ENCODE results near the gene TTC34. TPM values are rescaled to one million over a fixed set of nuclear protein-coding genes. Genes with fewer than 3 reads are reported as not detected.

The TTC34 gene
- total RNA-seq, 4 donors from 2014 or later: 0.84 to 1.2 (median 1.0) TPM

DNA sequence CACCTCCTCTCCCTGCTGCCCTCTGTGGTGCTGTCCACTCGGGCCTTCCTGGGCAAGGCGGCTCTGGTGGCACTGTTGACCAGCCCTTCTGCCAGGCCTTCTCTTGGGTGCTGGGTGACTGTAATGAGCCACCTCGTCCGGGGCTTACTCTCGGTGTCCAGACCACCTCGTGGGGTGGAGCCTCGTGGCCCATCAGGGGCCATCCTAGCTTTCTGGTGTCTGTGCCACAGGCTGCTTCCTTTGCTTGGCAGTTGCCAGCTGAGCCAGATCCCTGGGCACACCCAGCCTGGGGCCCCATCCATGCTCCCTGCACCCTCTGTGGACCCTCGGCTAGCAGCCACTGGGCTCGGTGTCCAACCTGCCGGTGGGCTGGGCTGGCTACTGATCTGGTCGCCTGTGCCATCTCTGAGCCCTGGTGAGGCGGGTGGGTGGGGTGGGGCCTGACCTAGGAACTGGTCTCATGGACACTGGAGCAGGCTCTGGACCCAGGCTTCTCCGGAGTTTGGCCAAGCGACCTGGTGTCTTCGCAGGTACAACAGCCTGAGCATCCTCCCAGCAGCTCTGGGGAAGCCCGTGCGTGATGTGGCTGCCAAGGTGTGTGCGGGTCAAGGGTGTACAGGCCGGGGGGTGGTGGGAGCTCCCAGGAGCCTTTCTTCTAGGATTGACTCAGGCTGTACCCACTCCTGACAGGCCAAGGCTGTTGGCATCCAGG, 213.5 kb downstream of the TTC34 start:
- DNase-seq (ENCODE audit: low spot score in 2 of 2): no peak

DNA sequence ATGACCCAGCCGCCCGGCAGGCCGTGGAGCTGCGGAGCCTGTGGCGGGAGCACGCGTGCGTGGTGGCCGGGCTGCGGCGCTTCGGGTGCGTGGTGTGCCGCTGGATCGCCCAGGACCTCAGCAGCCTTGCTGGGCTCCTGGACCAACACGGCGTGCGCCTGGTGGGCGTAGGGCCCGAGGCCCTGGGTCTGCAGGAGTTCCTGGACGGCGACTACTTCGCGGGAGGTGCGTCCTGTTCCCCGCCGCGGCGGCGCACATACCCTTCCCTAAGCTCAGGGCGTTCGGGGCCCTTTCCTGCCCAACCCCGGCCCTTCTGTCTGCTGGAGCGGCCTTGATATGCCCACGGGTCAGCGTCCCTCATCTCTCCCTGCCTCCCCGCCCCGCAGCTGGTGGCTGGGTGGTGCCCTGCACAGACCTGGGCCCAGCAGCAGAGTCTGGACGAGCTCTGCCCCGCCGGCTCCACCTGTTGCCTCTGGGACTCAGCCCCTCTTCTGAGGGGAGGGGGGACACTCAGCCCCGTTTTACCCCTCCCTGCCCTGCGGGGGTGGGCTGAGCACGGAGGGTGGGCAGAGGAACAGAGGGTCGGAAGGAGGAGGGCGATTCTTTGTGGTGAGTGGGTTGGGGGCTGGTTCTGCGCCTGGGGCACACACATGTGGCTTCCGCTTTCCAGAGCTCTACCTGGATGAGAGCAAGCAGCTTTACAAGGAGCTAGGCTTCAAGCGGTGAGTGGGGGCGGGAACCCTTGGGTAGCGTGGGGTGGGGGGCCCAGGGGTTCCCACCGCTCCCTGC, 214.2 kb downstream of the TTC34 start:
- Histone ChIP-seq H3K27ac (peak overlapping the region; percentile 26 to 100 (median 68)), H3K4me3 (peak overlapping the region; percentile 56 to 96 (median 88)), H3K36me3 (peaks cover 0 to 27% (median 0%) of the 10 kb centered on the region in 3 donors), H3K27me3 (no peaks in the 10 kb centered on the region), H3K4me1 (peaks cover 0 to 39% (median 21%) of the 10 kb centered on the region in 4 donors), H3K9me3 (no peaks in the 10 kb centered on the region)
- 10 to 14% methylated on average over 33 to 40 of the region's 52 CpGs for WGBS, 2 donors
- no peak for DNase-seq (ENCODE audit: low spot score in 2 of 2)
- no peak for TF ChIP-seq CTCF (IDR thresholded peaks at IDR 0.05)
- TF ChIP-seq POLR2A (IDR thresholded peaks at IDR 0.05): no peak
- TF ChIP-seq EP300 (IDR thresholded peaks at IDR 0.05): no peak

More for the DNA sequence above, 213.5 kb downstream of the TTC34 start:
- H3K9me3 ChIP-seq: no peaks in the 10 kb centered on the region
- H3K27ac ChIP-seq: peak overlapping the region in 2 of 4 donors; percentile 38 to 99
- H3K27me3 ChIP-seq: peaks cover 0 to 5% of the 10 kb centered on the region in 2 donors
- 71 to 79% methylated on average over 12 to 16 of the region's 19 CpGs for WGBS, 2 donors
- TF ChIP-seq CTCF (IDR thresholded peaks at IDR 0.05): no peak
- H3K4me1 ChIP-seq: peaks cover 0 to 39% (median 21%) of the 10 kb centered on the region in 4 donors
- peak overlapping the region in 3 of 4 donors; percentile 56 to 96 (median 96) for H3K4me3 ChIP-seq
- peaks cover 0 to 27% (median 0%) of the 10 kb centered on the region in 3 donors for H3K36me3 ChIP-seq

- peak; percentile 64 to 83 for TF ChIP-seq EP300 (IDR thresholded peaks at IDR 0.05)
- peak; percentile 95 to 96 for TF ChIP-seq POLR2A (IDR thresholded peaks at IDR 0.05)
- peak in 1 of 5 experiments; percentile 42 for TF ChIP-seq CTCF (IDR thresholded peaks at IDR 0.05)
- DNase-seq (ENCODE audit: low spot score in 2 of 2): peak; percentile 97 to 98
- H3K4me1 ChIP-seq: peaks cover 0 to 39% (median 21%) of the 10 kb centered on the region in 4 donors
- 0 to 2% methylated on average over 17 to 50 of the region's 107 CpGs for WGBS, 2 donors
- H3K4me3 ChIP-seq: peak within 1 kb of the TSS; percentile 56 to 96 (median 88)
- H3K27ac ChIP-seq: peak within 1 kb of the TSS; percentile 94 to 100 (median 98)
- peaks cover 0 to 27% (median 0%) of the 10 kb centered on the region in 3 donors for H3K36me3 ChIP-seq
- H3K27me3 ChIP-seq: no peaks in the 10 kb centered on the region
- no peaks in the 10 kb centered on the region for H3K9me3 ChIP-seq
Observed at GRCh38 chr1:2586154-2587070, 215.1 kb downstream of the TTC34 start, which contains the start of gene PRXL2B. PRXL2B (plus strand) TSS chr1:2586777; CDS start chr1:2586886, 109 bp downstream.

Other genes with a start within 250 kb of the TTC34 start
- 100 to 1,000 TPM in 1 of 4 donors, 10 to 100 TPM in 3; 64.9 to 105 (median 91.1) TPM for gene TNFRSF14, start 245.3 kb downstream of the TTC34 start, total RNA-seq
- 10 to 100 TPM; 14.4 to 18.0 (median 16.9) TPM for gene PRXL2B, start 214.9 kb downstream of the TTC34 start, total RNA-seq
- 1 to 10 TPM in 1 of 4 donors, under 1 TPM in 1, not detected in 2; 0.21 to 2.2 TPM for gene MMEL1, start 168.7 kb downstream of the TTC34 start, total RNA-seq
- not detected for gene ACTRT2, start 219.8 kb upstream of the TTC34 start, total RNA-seq